Skeletal muscle cell (primary cell): ENCODE data around the gene COL11A1.
A peak's percentile ranks its signal among the peaks of the same experiment; 100 is the strongest.
"Not testable (repeated sequence)": the region's sequence is repeated elsewhere in the genome, so short reads cannot be mapped to it uniquely, and the experiment has no call there.

Experiments
- DNase-seq: peaks from one replicate; pipeline ENCODE4 v3.0.0-alpha.2; 2010; ENCODE audit warnings: low read depth
- H3K4me3 ChIP-seq: 2 replicates; pipeline ENCODE4 v1.5.1; 2011; ENCODE audit warnings: low read depth, mild to moderate bottlenecking, control low read depth, low read length, moderate library complexity

The COL11A1 gene

GRCh38 chr1:103108376-103109150, at the start of gene COL11A1:
TSS of gene COL11A1 (minus strand) at chr1:103108522. CDS start at chr1:103108178, 344 bp downstream.
- H3K4me3 ChIP-seq, result peak within 1 kb of the TSS; percentile 62
- no peak for DNase-seq

GRCh38 chr1:103156966-103157365, 48.6 kb upstream of the COL11A1 start:
- DNase-seq, result no peak

GRCh38 chr1:103146166-103146565, 37.8 kb upstream of the COL11A1 start:
- H3K4me3 ChIP-seq, result no peak overlapping the region
- DNase-seq, result no peak

More at GRCh38 chr1:103156966-103157365, 48.6 kb upstream of the COL11A1 start:
- H3K4me3 ChIP-seq, result no peak overlapping the region

GRCh38 chr1:103145449-103145848, 37.1 kb upstream of the COL11A1 start:
- DNase-seq, result no peak
- H3K4me3 ChIP-seq, result no peak overlapping the region

GRCh38 chr1:103144681-103145080, 36.4 kb upstream of the COL11A1 start:
- no peak for DNase-seq
- H3K4me3 ChIP-seq, result no peak overlapping the region

- DNase-seq, result no peak
Observed at GRCh38 chr1:103142461-103142860, 34.1 kb upstream of the COL11A1 start.

GRCh38 chr1:103129796-103130195, 21.5 kb upstream of the COL11A1 start:
- no peak overlapping the region for H3K4me3 ChIP-seq
- DNase-seq, result no peak

More at GRCh38 chr1:103142461-103142860, 34.1 kb upstream of the COL11A1 start:
- H3K4me3 ChIP-seq, result no peak overlapping the region

GRCh38 chr1:103129255-103129654, 20.9 kb upstream of the COL11A1 start:
- peak; percentile 86 for DNase-seq
- H3K4me3 ChIP-seq, result no peak overlapping the region

- H3K4me3 ChIP-seq, DNase-seq: not testable (repeated sequence)
Observed at GRCh38 chr1:103128256-103128655, 19.9 kb upstream of the COL11A1 start.

- peak; percentile 48 for DNase-seq
- no peak overlapping the region for H3K4me3 ChIP-seq
Observed at GRCh38 chr1:103125219-103125618, 16.9 kb upstream of the COL11A1 start.

- DNase-seq, result no peak
- H3K4me3 ChIP-seq, result no peak overlapping the region
Observed at GRCh38 chr1:103122983-103123720, 14.8 kb upstream of the COL11A1 start.

- no peak for DNase-seq
- H3K4me3 ChIP-seq, result no peak overlapping the region
Observed at GRCh38 chr1:103120981-103121380, 12.7 kb upstream of the COL11A1 start.

- no peak overlapping the region for H3K4me3 ChIP-seq
- no peak for DNase-seq
Observed at GRCh38 chr1:103112546-103112945, 4.2 kb upstream of the COL11A1 start.

GRCh38 chr1:103111926-103112325, 3.6 kb upstream of the COL11A1 start:
- no peak for DNase-seq
- H3K4me3 ChIP-seq, result no peak overlapping the region

GRCh38 chr1:103110701-103111100, 2.4 kb upstream of the COL11A1 start:
- DNase-seq, result no peak
- H3K4me3 ChIP-seq, result no peak overlapping the region

- no peak for DNase-seq
- no peak overlapping the region for H3K4me3 ChIP-seq
Observed at GRCh38 chr1:103109311-103109920, 1.1 kb upstream of the COL11A1 start.

GRCh38 chr1:103107741-103108375, 464 bp downstream of the COL11A1 start:
- no peak for DNase-seq
- peak overlapping the region; percentile 62 for H3K4me3 ChIP-seq

GRCh38 chr1:103106426-103107341, 1.6 kb downstream of the COL11A1 start:
- H3K4me3 ChIP-seq, result peak overlapping the region; percentile 62
- DNase-seq, result no peak

GRCh38 chr1:103101399-103101798, 6.9 kb downstream of the COL11A1 start:
- H3K4me3 ChIP-seq, result no peak overlapping the region
- no peak for DNase-seq
